Keratinocyte (primary cell): ENCODE data around the gene TFIP11. TPM values are rescaled to one million over a fixed set of nuclear protein-coding genes. Genes with fewer than 3 reads are reported as not detected.

ENCODE experiments used
- DNase-seq: peaks from one replicate; pipeline ENCODE4 v3.0.0-alpha.2; 2011; ENCODE audit warnings: low read depth, missing footprints, low spot score
- FAIRE-seq: peaks from 2 replicates; lab custom pipeline; 2011; peaks lifted over from hg19 to GRCh38; lab: Jason Lieb, UNC
- H2AFZ ChIP-seq: 2 replicates; pipeline ENCODE4 v1.6.0; 2012; ENCODE audit warnings: low read length, control low read depth, inconsistent platforms; ENCODE audit not compliant: control insufficient read depth
- H3K27ac ChIP-seq: 2 replicates; pipeline ENCODE4 v1.5.1; 2011; ENCODE audit warnings: low read length; ENCODE audit not compliant: control insufficient read depth, insufficient read depth
- H3K27me3 ChIP-seq: 3 replicates; pipeline ENCODE4 v1.6.0; 2011; ENCODE audit warnings: low read length; ENCODE audit not compliant: control insufficient read depth, insufficient read depth; ENCODE audit errors: extremely low read depth
- H3K36me3 ChIP-seq, 2 experiments: 2 replicates in 1 of 2; 3 replicates in 1 of 2; pipeline ENCODE4 v1.5.1; 2011; ENCODE audit warnings: low read length in 2 of 2, mild to moderate bottlenecking in 1 of 2; ENCODE audit not compliant: control insufficient read depth in 2 of 2, insufficient read depth in 2 of 2; ENCODE audit errors: extremely low read depth in 1 of 2
- H3K4me1 ChIP-seq: 3 replicates; pipeline ENCODE4 v1.5.1; 2011; ENCODE audit warnings: low read length; ENCODE audit not compliant: control insufficient read depth, insufficient read depth; ENCODE audit errors: extremely low read depth
- H3K4me2 ChIP-seq: 3 replicates; pipeline ENCODE4 v1.6.0; 2011; ENCODE audit warnings: low read depth, low read length; ENCODE audit not compliant: control insufficient read depth, insufficient read depth; ENCODE audit errors: extremely low read depth
- H3K4me3 ChIP-seq, 3 experiments: fragments of 200-600 bp in 1 of 3; sonication (generic) in 1 of 3; 2 replicates in 2 of 3; 3 replicates in 1 of 3; pipeline ENCODE4 v1.5.1; 2011 to 2016; ENCODE audit warnings: low read length in 3 of 3, mild to moderate bottlenecking in 3 of 3, control low read depth in 2 of 3, inconsistent platforms in 1 of 3, low read depth in 1 of 3, mixed read lengths in 1 of 3, mixed run types in 1 of 3, moderate library complexity in 1 of 3; ENCODE audit not compliant: control insufficient read depth in 2 of 3, insufficient read depth in 2 of 3; ENCODE audit errors: extremely low read depth in 1 of 3
- H3K79me2 ChIP-seq: 2 replicates; pipeline ENCODE4 v1.6.0; 2012; ENCODE audit warnings: low read length; ENCODE audit not compliant: control insufficient read depth, insufficient read depth
- H3K9ac ChIP-seq: 3 replicates; pipeline ENCODE4 v1.6.0; 2011; ENCODE audit warnings: low read length; ENCODE audit not compliant: control insufficient read depth, insufficient read depth; ENCODE audit errors: extremely low read depth
- H3K9me1 ChIP-seq: 3 replicates; pipeline ENCODE4 v1.6.0; 2011; ENCODE audit warnings: low read length; ENCODE audit not compliant: control insufficient read depth, insufficient read depth; ENCODE audit errors: extremely low read depth
- H3K9me3 ChIP-seq: 2 replicates; pipeline ENCODE4 v1.5.1; 2012; ENCODE audit warnings: low read depth, low read length; ENCODE audit not compliant: control insufficient read depth
- H4K20me1 ChIP-seq: 3 replicates; pipeline ENCODE4 v1.6.0; 2011; ENCODE audit warnings: low read length; ENCODE audit not compliant: control insufficient read depth, insufficient read depth; ENCODE audit errors: extremely low read depth
- CTCF ChIP-seq, 3 experiments: IDR thresholded peaks in 1 of 3; conservative IDR thresholded peaks in 1 of 3; optimal IDR thresholded peaks in 1 of 3; 2 replicates in 2 of 3; 3 replicates in 1 of 3; pipeline versions ENCODE3 to v1.5.1; 2011; ENCODE audit warnings: low read length in 3 of 3, mild to moderate bottlenecking in 3 of 3, moderate library complexity in 2 of 3, control low read depth in 1 of 3, inconsistent platforms in 1 of 3; ENCODE audit not compliant: insufficient read depth in 2 of 3; ENCODE audit errors: extremely low read depth in 1 of 3
- EZH2 ChIP-seq: IDR thresholded peaks from one replicate; pipeline ENCODE4 v1.6.1; 2012; ENCODE audit warnings: inconsistent platforms, mild to moderate bottlenecking, low read length, moderate library complexity
- dilution Hi-C: fragments of 300-500 bp; cut with MboI; formaldehyde crosslinking; loops from one replicate; pipeline ENCODE4 v1.7.0; 2020; ENCODE audit warnings: low sequenced_read_pairs; ENCODE audit not compliant: extremely low pct_ligation_motif_present
- polyA plus RNA-seq, 5 experiments: library from polyadenylated mRNA; depleted of rRNA in 3 of 5; stranded (reverse) in 3 of 5; stranded (forward) in 1 of 5; unstranded in 1 of 5; fragments of >200 nt; gene quantifications; 1 replicate in 1 of 5; 2 replicates in 3 of 5; 3 replicates in 1 of 5; pipeline versions ENCODE4 v1.2.1 to v1.2.3, GENCODE V29; 2011 to 2012; ENCODE audit warnings: missing spikeins in 2 of 5, low read depth in 1 of 5, low replicate concordance in 1 of 5

Gene TFIP11
- polyA plus RNA-seq, 1 donor (not counting 4 experiments of a cell fraction or from before 2014, with no cell fraction given), result 30.3 TPM

GRCh38 chr22:26514419-26515161 lies 2.3 kb upstream of the TFIP11 start:
- Histone ChIP-seq H3K36me3 (peaks cover 2 to 6% of the 10 kb centered on the region in 2 experiments), H3K27me3 (no peaks in the 10 kb centered on the region), H3K4me2 (no peak overlapping the region), H3K27ac (no peak overlapping the region), H3K79me2 (peaks cover 31% of the 10 kb centered on the region), H2AFZ (no peak overlapping the region), H3K9me1 (no peaks in the 10 kb centered on the region), H3K9ac (no peak overlapping the region), H3K4me3 (no peak overlapping the region), H4K20me1 (no peaks in the 10 kb centered on the region), H3K9me3 (no peaks in the 10 kb centered on the region), H3K4me1 (peaks cover 20% of the 10 kb centered on the region)
- dilution Hi-C loops, result no loop called here
- DNase-seq (no peak), FAIRE-seq (no peak)
- TF ChIP-seq CTCF (optimal IDR thresholded peaks at IDR 0.05 in 1 of 3, IDR thresholded peaks at IDR 0.05 in 1 of 3, conservative IDR thresholded peaks at IDR 0.05 in 1 of 3; ENCODE audit: extremely low read depth in 1 of 3, insufficient read depth in 2 of 3, low read length in 3 of 3) (no peak), EZH2 (no peak)

DNA sequence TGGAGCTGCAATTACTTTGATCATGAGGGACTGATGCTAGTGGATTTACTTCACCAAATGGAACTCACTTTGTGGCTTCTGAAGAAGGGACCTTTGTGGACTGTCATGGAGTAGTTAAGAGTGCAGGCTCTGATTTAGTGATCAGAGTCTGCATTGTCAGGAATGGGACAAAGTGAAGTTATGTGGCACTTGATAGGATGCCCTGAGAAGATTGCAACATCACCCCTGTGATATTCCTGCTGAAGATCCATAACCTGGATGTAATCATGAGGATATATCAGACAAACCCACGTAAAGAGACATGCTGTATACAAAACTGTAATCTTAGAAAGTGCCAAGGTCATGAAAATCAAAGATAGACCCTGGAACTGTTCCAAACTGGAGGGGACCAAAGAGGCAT lies 1.6 kb upstream of the TFIP11 start:
- Histone ChIP-seq H2AFZ (no peak overlapping the region), H3K79me2 (peaks cover 31% of the 10 kb centered on the region), H4K20me1 (no peaks in the 10 kb centered on the region), H3K36me3 (peaks cover 8 to 12% of the 10 kb centered on the region in 2 experiments), H3K4me2 (peak overlapping the region; percentile 96), H3K4me3 (no peak overlapping the region), H3K9ac (no peak overlapping the region), H3K4me1 (peaks cover 20% of the 10 kb centered on the region), H3K9me1 (no peaks in the 10 kb centered on the region), H3K27ac (no peak overlapping the region), H3K9me3 (no peaks in the 10 kb centered on the region), H3K27me3 (no peaks in the 10 kb centered on the region)
- TF ChIP-seq CTCF (optimal IDR thresholded peaks at IDR 0.05 in 1 of 3, IDR thresholded peaks at IDR 0.05 in 1 of 3, conservative IDR thresholded peaks at IDR 0.05 in 1 of 3; ENCODE audit: extremely low read depth in 1 of 3, insufficient read depth in 2 of 3, low read length in 3 of 3) (no peak), EZH2 (no peak)
- DNase-seq (no peak), FAIRE-seq (peak; percentile 41)
- dilution Hi-C loops, result no loop called here
